HepG2 (cell line): Measurements from ENCODE around the gene C14orf132. TPM values are rescaled to one million over a fixed set of nuclear protein-coding genes. Genes with fewer than 3 reads are reported as not detected.

ENCODE experiments used
- ATAC-seq: fragments of 200-7000 bp; cut with Tn5 transposase; 3 replicates; pipeline ENCODE4 v1.9.1; 2020; ENCODE audit warnings: mild to moderate bottlenecking, moderate library complexity
- BruUV-seq: library from RNA; stranded (reverse); fragments of 400-500 nt; replicated peaks from 2 replicates; lab custom pipeline; 2021; lab: Mats Ljungman, UMichigan
- CTCF ChIA-PET: fragments of 300-600 bp; formaldehyde crosslinking; extraction: SDS; loops from one replicate; lab custom pipeline; 2021; ENCODE audit warnings: low total read pairs, inconsistent platforms, low intra/inter-chr PET ratio; lab: Yijun Ruan, JAX
- POLR2A ChIA-PET: fragments of 350-600 bp; sonication (Branson Sonifier 250); formaldehyde crosslinking; loops from one replicate; lab custom pipeline; 2020; ENCODE audit warnings: antibody characterized with exemption, inconsistent platforms; lab: Yijun Ruan, JAX
- DNase-seq: peaks from one replicate; pipeline ENCODE4 v3.0.0-alpha.2; 2015; ENCODE audit warnings: low spot score
- FAIRE-seq: peaks from 3 replicates; lab custom pipeline; 2011; peaks lifted over from hg19 to GRCh38; lab: Jason Lieb, UNC
- H2AFZ ChIP-seq: one replicate; pipeline ENCODE4 v1.6.1; 2011; ENCODE audit warnings: low read length, inconsistent platforms
- H3K27ac ChIP-seq: fragments of 300-600 bp; 3 replicates; pipeline ENCODE4 v1.8.0; 2011; ENCODE audit warnings: mixed run types, mild to moderate bottlenecking, mixed read lengths, low read length, inconsistent platforms; ENCODE audit not compliant: insufficient read depth; ENCODE audit errors: extremely low read length
- H3K27me3 ChIP-seq, 2 experiments: fragments of 200-600 bp in 1 of 2; 2 replicates in 1 of 2; 3 replicates in 1 of 2; pipeline versions ENCODE4 v1.6.0 to v1.8.0; 2011; ENCODE audit warnings: low read length in 2 of 2, mild to moderate bottlenecking in 2 of 2, moderate library complexity in 2 of 2, inconsistent platforms in 1 of 2; ENCODE audit not compliant: insufficient read depth in 2 of 2, control insufficient read depth in 1 of 2
- H3K36me3 ChIP-seq, 2 experiments: fragments of 200-600 bp in 1 of 2; replicated peaks in 1 of 2; 2 replicates in 1 of 2; 3 replicates in 1 of 2; pipeline versions ENCODE4 v1.5.1 to v1.8.0; 2011; ENCODE audit warnings: low read length in 2 of 2, inconsistent platforms in 1 of 2; ENCODE audit not compliant: insufficient read depth in 2 of 2, control insufficient read depth in 1 of 2
- H3K4me1 ChIP-seq: 2 replicates; pipeline ENCODE4 v1.5.1; 2012; ENCODE audit warnings: low read length, inconsistent platforms; ENCODE audit not compliant: insufficient read depth
- H3K4me2 ChIP-seq: 2 replicates; pipeline ENCODE4 v1.6.0; 2011; ENCODE audit warnings: low read depth, low read length, inconsistent platforms
- H3K4me3 ChIP-seq, 3 experiments: fragments of 200-600 bp in 1 of 3; sonication (generic), shearing (Covaris generic) in 1 of 3; replicated peaks in 1 of 3; 2 replicates each; pipeline ENCODE4 v1.5.1; 2011 to 2016; ENCODE audit warnings: low read length in 3 of 3, inconsistent platforms in 2 of 3, low read depth in 2 of 3, mild to moderate bottlenecking in 2 of 3, control low read depth in 1 of 3, mixed read lengths in 1 of 3; ENCODE audit not compliant: insufficient read depth in 1 of 3
- H3K79me2 ChIP-seq: one replicate; pipeline ENCODE4 v1.6.1; 2011; ENCODE audit warnings: low read length, inconsistent platforms; ENCODE audit not compliant: insufficient read depth
- H3K9ac ChIP-seq: 2 replicates; pipeline ENCODE4 v1.6.0; 2011; ENCODE audit warnings: mild to moderate bottlenecking, low read depth, low read length, inconsistent platforms; ENCODE audit not compliant: insufficient read depth
- H3K9me3 ChIP-seq: 2 replicates; pipeline ENCODE4 v1.5.1; 2012; ENCODE audit warnings: mild to moderate bottlenecking, low read length
- H4K20me1 ChIP-seq: 2 replicates; pipeline ENCODE4 v1.6.0; 2011; ENCODE audit warnings: inconsistent platforms, mild to moderate bottlenecking, low read length, moderate library complexity; ENCODE audit not compliant: insufficient read depth
- ATM ChIP-seq: fragments of 450-650 bp; IDR thresholded peaks from 2 replicates; pipeline ENCODE4 v1.7.1; 2017; ENCODE audit warnings: mild to moderate bottlenecking, borderline replicate concordance
- CBX2 ChIP-seq, 2 experiments: fragments of 200-600 bp in 1 of 2; sonication (generic); formaldehyde crosslinking in 1 of 2; IDR thresholded peaks; 2 replicates each; pipeline versions ENCODE4 v1.7.0 to v1.8.1; 2018 to 2022; ENCODE audit warnings: low read depth in 2 of 2, low read length in 1 of 2, mild to moderate bottlenecking in 1 of 2, missing genetic modification reagents in 1 of 2
- DPF2 ChIP-seq: sonication (generic); formaldehyde crosslinking; IDR thresholded peaks from 2 replicates; pipeline ENCODE4 v1.4.0; 2020; ENCODE audit warnings: mild to moderate bottlenecking, low read depth, missing genetic modification reagents, borderline replicate concordance
- FOXJ3 ChIP-seq: sonication (generic); formaldehyde crosslinking; IDR thresholded peaks from 2 replicates; pipeline ENCODE4 v1.4.0; 2020; ENCODE audit warnings: missing genetic modification reagents, mild to moderate bottlenecking, borderline replicate concordance
- KLF15 ChIP-seq: sonication (generic); formaldehyde crosslinking; IDR thresholded peaks from 2 replicates; pipeline ENCODE4 v1.8.1; 2023; ENCODE audit warnings: borderline replicate concordance, mild to moderate bottlenecking, inconsistent platforms, missing genetic modification reagents, mixed read lengths
- MED1 ChIP-seq: sonication (generic); formaldehyde crosslinking; IDR thresholded peaks from 2 replicates; pipeline ENCODE4 v1.4.0; 2020; ENCODE audit warnings: missing genetic modification reagents
- POLR2A ChIP-seq, 2 experiments: IDR thresholded peaks; 2 replicates each; pipeline ENCODE4 v1.6.1; 2011; ENCODE audit warnings: low read depth in 2 of 2, low read length in 2 of 2, mild to moderate bottlenecking in 1 of 2, moderate library complexity in 1 of 2; ENCODE audit not compliant: insufficient read depth in 1 of 2
- RNF2 ChIP-seq: fragments of 450-650 bp; conservative IDR thresholded peaks from 2 replicates; pipeline ENCODE4 v1.6.1; 2016; ENCODE audit warnings: low read depth
- TAF1 ChIP-seq: sonication (generic); formaldehyde crosslinking; IDR thresholded peaks from 2 replicates; pipeline ENCODE4 v1.4.0; 2020; ENCODE audit warnings: missing genetic modification reagents
- ZNF3 ChIP-seq: IDR thresholded peaks from 2 replicates; pipeline ENCODE4 v1.7.0; 2017; ENCODE audit warnings: inconsistent platforms
- ZNF451 ChIP-seq: sonication (generic); formaldehyde crosslinking; IDR thresholded peaks from 2 replicates; pipeline ENCODE4 v1.5.0; 2020; ENCODE audit warnings: mild to moderate bottlenecking, missing genetic modification reagents
- ZNF704 ChIP-seq: sonication (generic); formaldehyde crosslinking; IDR thresholded peaks from 2 replicates; pipeline ENCODE4 v1.8.1; 2023; ENCODE audit warnings: mild to moderate bottlenecking, inconsistent platforms, moderate library complexity, missing genetic modification reagents, borderline replicate concordance
- ZNF766 ChIP-seq: sonication (generic); formaldehyde crosslinking; IDR thresholded peaks from 2 replicates; pipeline ENCODE4 v1.5.0; 2020; ENCODE audit warnings: missing genetic modification reagents, borderline replicate concordance
- ZSCAN31 ChIP-seq: sonication (generic); formaldehyde crosslinking; IDR thresholded peaks from 2 replicates; pipeline ENCODE4 v1.5.0; 2020; ENCODE audit warnings: low read depth, mild to moderate bottlenecking, missing genetic modification reagents
- WGBS: methylation state at CpG from one replicate; pipeline ENCODE4 v1.1.6; 2017; ENCODE audit warnings: low lambda C conversion rate; 5-methylcytosine and 5-hydroxymethylcytosine counted together
- in situ Hi-C: cut with HindIII; loops from 2 replicates; pipeline ENCODE4 v1.10.0; 2017; ENCODE audit warnings: low pct_unique_long_range_greater_than_20kb; ENCODE audit not compliant: extremely low pct_ligation_motif_present
- intact Hi-C: fragments of 100-400 bp; cut with micrococcal nuclease; formaldehyde crosslinking; loops from one replicate; pipeline ENCODE4 v1.10.0; 2022; ENCODE audit not compliant: unreplicated experiment
- polyA plus RNA-seq, 8 experiments: library from polyadenylated mRNA; depleted of rRNA in 3 of 8; stranded (reverse) in 7 of 8; unstranded in 1 of 8; fragments of >200 nt; fragmentation: Illumina TruSeq in 4 of 8; extraction: Trizol in 4 of 8; gene quantifications; 2 replicates each; pipeline versions ENCODE4 v1.2.1 to v1.2.3, GENCODE V29; 2011 to 2016; ENCODE audit warnings: low read depth in 4 of 8, missing spikeins in 1 of 8, mixed read lengths in 1 of 8; ENCODE audit not compliant: insufficient read depth in 1 of 8
- total RNA-seq, 5 experiments: library from RNA; depleted of rRNA; stranded (reverse); fragments of >200 nt; fragmentation: Illumina TruSeq; extraction: Trizol; gene quantifications; 2 replicates each; pipeline ENCODE4 v1.2.3, GENCODE V29; 2016; ENCODE audit warnings: low read depth in 1 of 5

Gene C14orf132
- total and polyA plus RNA-seq, 2 of the 13 experiments (the other 11 are each of a cell fraction or from before 2014, with no cell fraction given), result 0.13 to 0.15 TPM

- Histone ChIP-seq H3K9ac (no peak overlapping the region), H3K9me3 (no peaks in the 10 kb centered on the region), H3K79me2 (no peaks in the 10 kb centered on the region), H3K4me1 (no peaks in the 10 kb centered on the region), H4K20me1 (no peaks in the 10 kb centered on the region), H2AFZ (no peak overlapping the region), H3K27me3 (peaks cover 0 to 14% of the 10 kb centered on the region in 2 experiments; a peak in 2 of 5 replicates)
- POLR2A ChIA-PET, result no interaction called here
- in situ Hi-C loops (no loop called here), intact Hi-C loops (no loop called here)
- no peak for ATAC-seq
- WGBS, result 30% methylated on average over 11 of the region's 11 CpGs
- no peak for DNase-seq
- BruUV-seq, result no TSS peak
- TF ChIP-seq ZNF451 (CRISPR knock-in tag), result no peak
- TF ChIP-seq TAF1 (CRISPR knock-in tag), result no peak
- TF ChIP-seq ZNF3 (CRISPR knock-in tag), result no peak
- no peak for TF ChIP-seq MED1 (CRISPR knock-in tag)
- no peak for TF ChIP-seq RNF2
- TF ChIP-seq, all 625 proteins: peak for 0
- no peak overlapping the region for H3K27ac ChIP-seq
- CTCF ChIA-PET, result no interaction called here
- FAIRE-seq, result no peak
- H3K36me3 ChIP-seq, result no peaks in the 10 kb centered on the region
- no peak overlapping the region for H3K4me3 ChIP-seq
- H3K4me2 ChIP-seq, result no peak overlapping the region
Observed at GRCh38 chr14:96077983-96078624, 38.9 kb downstream of the C14orf132 start.

DNA sequence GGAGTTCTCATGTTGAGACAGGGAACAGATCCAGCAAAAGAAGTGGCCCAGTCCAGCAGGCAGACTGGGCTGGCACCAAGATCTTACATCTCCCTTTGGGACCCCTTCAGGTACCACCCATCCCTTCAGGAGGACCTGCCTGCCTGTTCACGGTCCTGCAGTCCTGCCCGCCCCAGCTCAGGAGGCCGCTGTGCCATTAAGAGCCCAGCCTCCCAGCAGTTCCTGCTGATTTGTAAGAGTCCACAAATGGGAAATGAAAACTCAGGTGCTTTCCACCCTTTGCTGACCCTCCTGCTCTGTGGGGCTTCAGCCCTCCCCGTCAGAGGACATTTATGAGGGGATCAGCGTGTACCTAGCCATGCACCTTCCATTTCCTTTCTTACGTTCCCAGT, 39.5 kb downstream of the C14orf132 start:
- CTCF ChIA-PET, result no interaction called here
- no peak for TF ChIP-seq ATM
- TF ChIP-seq POLR2A (IDR thresholded peaks at IDR 0.05; ENCODE audit: insufficient read depth in 1 of 2, low read depth in 2 of 2, low read length in 2 of 2), result no peak
- TF ChIP-seq ZNF704, result no peak
- no peak for TF ChIP-seq CBX2 (IDR thresholded peaks at IDR 0.05; ENCODE audit: low read depth, low read length)
- TF ChIP-seq CBX2 (CRISPR knock-in tag; IDR thresholded peaks at IDR 0.05; ENCODE audit: low read depth), result no peak
- TF ChIP-seq ZNF766, result no peak
- no peak for TF ChIP-seq FOXJ3 (CRISPR knock-in tag)
- no peak for TF ChIP-seq DPF2
- TF ChIP-seq KLF15 (CRISPR knock-in tag), result no peak
- TF ChIP-seq ZSCAN31, result no peak

More for the DNA sequence above, 39.5 kb downstream of the C14orf132 start:
- H4K20me1 ChIP-seq, result no peaks in the 10 kb centered on the region
- no peaks in the 10 kb centered on the region for H3K4me1 ChIP-seq
- intact Hi-C loops (no loop called here), in situ Hi-C loops (no loop called here)
- BruUV-seq, result no TSS peak
- no peak overlapping the region for H2AFZ ChIP-seq
- no peaks in the 10 kb centered on the region for H3K79me2 ChIP-seq
- H3K36me3 ChIP-seq, result no peaks in the 10 kb centered on the region
- H3K27me3 ChIP-seq, result peaks cover 0 to 14% of the 10 kb centered on the region in 2 experiments; a peak in 2 of 5 replicates
- no peak for ATAC-seq
- H3K4me3 ChIP-seq, result no peak overlapping the region
- POLR2A ChIA-PET, result no interaction called here
- H3K9ac ChIP-seq, result no peak overlapping the region
- DNase-seq, result no peak
- H3K4me2 ChIP-seq, result no peak overlapping the region
- WGBS, result 6% methylated on average over 3 of the region's 6 CpGs
- no peaks in the 10 kb centered on the region for H3K9me3 ChIP-seq
- H3K27ac ChIP-seq, result no peak overlapping the region
- no peak for FAIRE-seq
